ENCODE measurements around the gene GRM7.

Gene GRM7

GRCh38 chr3:7194071-7194835 lies 333.3 kb downstream of the GRM7 start:
- Histone ChIP-seq H3K4me3 (ENCODE audit: severe bottlenecking) (no peak overlapping the region), H3K27me3 (ENCODE audit: insufficient read depth, poor library complexity, severe bottlenecking) (no peaks in the 10 kb centered on the region), H3K4me1 (ENCODE audit: insufficient read depth, poor library complexity, severe bottlenecking) (no peaks in the 10 kb centered on the region), H3K27ac (ENCODE audit: poor library complexity, severe bottlenecking) (no peak overlapping the region), H3K36me3 (ENCODE audit: low read depth) (no peaks in the 10 kb centered on the region), H3K9me3 (ENCODE audit: severe bottlenecking) (no peaks in the 10 kb centered on the region)
- TF ChIP-seq CTCF (IDR thresholded peaks at IDR 0.05; ENCODE audit: poor library complexity, severe bottlenecking) = no peak
- DNase-seq (ENCODE audit: low spot score) = no peak
- ATAC-seq (ENCODE audit: low read depth) = peak; percentile 59; the same call in 2 of the 3 replicates

GRCh38 chr3:7195934-7196333 lies 335.0 kb downstream of the GRM7 start:
- H3K4me1 ChIP-seq (ENCODE audit: insufficient read depth, poor library complexity, severe bottlenecking) = no peaks in the 10 kb centered on the region
- DNase-seq (ENCODE audit: low spot score) (no peak), ATAC-seq (ENCODE audit: low read depth) (no peak)
- TF ChIP-seq CTCF (IDR thresholded peaks at IDR 0.05; ENCODE audit: poor library complexity, severe bottlenecking) = no peak
- H3K36me3 ChIP-seq (ENCODE audit: low read depth) = no peaks in the 10 kb centered on the region
- H3K27ac ChIP-seq (ENCODE audit: poor library complexity, severe bottlenecking) = no peak overlapping the region
- H3K9me3 ChIP-seq (ENCODE audit: severe bottlenecking) = no peaks in the 10 kb centered on the region
- H3K4me3 ChIP-seq (ENCODE audit: severe bottlenecking) = no peak overlapping the region
- no peaks in the 10 kb centered on the region for H3K27me3 ChIP-seq (ENCODE audit: insufficient read depth, poor library complexity, severe bottlenecking)

- no peak for TF ChIP-seq CTCF (IDR thresholded peaks at IDR 0.05; ENCODE audit: poor library complexity, severe bottlenecking)
- Histone ChIP-seq H3K36me3 (ENCODE audit: low read depth) (no peaks in the 10 kb centered on the region), H3K4me1 (ENCODE audit: insufficient read depth, poor library complexity, severe bottlenecking) (no peaks in the 10 kb centered on the region), H3K27me3 (ENCODE audit: insufficient read depth, poor library complexity, severe bottlenecking) (no peaks in the 10 kb centered on the region), H3K9me3 (ENCODE audit: severe bottlenecking) (no peaks in the 10 kb centered on the region), H3K27ac (ENCODE audit: poor library complexity, severe bottlenecking) (no peak overlapping the region), H3K4me3 (ENCODE audit: severe bottlenecking) (no peak overlapping the region)
- ATAC-seq (ENCODE audit: low read depth) (no peak), DNase-seq (ENCODE audit: low spot score) (no peak)
Observed at GRCh38 chr3:7201784-7202183, 340.9 kb downstream of the GRM7 start.

- no peak overlapping the region for H3K4me3 ChIP-seq (ENCODE audit: severe bottlenecking)
- H3K4me1 ChIP-seq (ENCODE audit: insufficient read depth, poor library complexity, severe bottlenecking) = no peaks in the 10 kb centered on the region
- ATAC-seq (ENCODE audit: low read depth) = no peak
- H3K36me3 ChIP-seq (ENCODE audit: low read depth) = no peaks in the 10 kb centered on the region
- H3K9me3 ChIP-seq (ENCODE audit: severe bottlenecking) = no peaks in the 10 kb centered on the region
- DNase-seq (ENCODE audit: low spot score) = no peak
- no peak for TF ChIP-seq CTCF (IDR thresholded peaks at IDR 0.05; ENCODE audit: poor library complexity, severe bottlenecking)
- H3K27me3 ChIP-seq (ENCODE audit: insufficient read depth, poor library complexity, severe bottlenecking) = no peaks in the 10 kb centered on the region
- no peak overlapping the region for H3K27ac ChIP-seq (ENCODE audit: poor library complexity, severe bottlenecking)
Observed at GRCh38 chr3:7203969-7204847, 343.3 kb downstream of the GRM7 start.

Data from RWPE2 (cell line).